GM19467 (cell line): ENCODE data around the gene NSD2.
"Not testable (repeated sequence)": the region's sequence is repeated elsewhere in the genome, so short reads cannot be mapped to it uniquely, and the experiment has no call there.

Source experiments
- ATAC-seq: cut with Tn5 transposase; IDR thresholded peaks from one replicate; pipeline ENCODE4 v1.9.1; 2021; ENCODE audit warnings: mild to moderate bottlenecking, moderate library complexity; ENCODE audit not compliant: unreplicated experiment

The NSD2 gene

GRCh38 chr4:1841201-1841886 lies 29.8 kb upstream of the NSD2 start:
- no peak for ATAC-seq

GRCh38 chr4:1841887-1842210 lies 29.3 kb upstream of the NSD2 start:
- no peak for ATAC-seq

- no peak for ATAC-seq
These were observed 28.8 kb upstream of the NSD2 start for GRCh38 chr4:1842339-1842895.

GRCh38 chr4:1842993-1843448 lies 28.2 kb upstream of the NSD2 start:
- ATAC-seq, result no peak

GRCh38 chr4:1843852-1844251 lies 27.3 kb upstream of the NSD2 start:
- ATAC-seq, result no peak

- ATAC-seq, result not testable (repeated sequence)
These were observed 26.6 kb upstream of the NSD2 start for GRCh38 chr4:1844618-1845017.

GRCh38 chr4:1846580-1846979 lies 24.6 kb upstream of the NSD2 start:
- no peak for ATAC-seq

GRCh38 chr4:1850276-1850675 lies 20.9 kb upstream of the NSD2 start:
- ATAC-seq, result no peak

GRCh38 chr4:1851160-1851559 lies 20.0 kb upstream of the NSD2 start:
- ATAC-seq, result no peak

- ATAC-seq, result no peak
These were observed 19.4 kb upstream of the NSD2 start for GRCh38 chr4:1851575-1852410.

- no peak for ATAC-seq
These were observed 18.1 kb upstream of the NSD2 start for GRCh38 chr4:1852904-1853623.

- ATAC-seq, result no peak
These were observed 16.4 kb upstream of the NSD2 start for GRCh38 chr4:1854752-1855151.

- ATAC-seq, result peak; percentile 30
These were observed 15.7 kb upstream of the NSD2 start for GRCh38 chr4:1855333-1856070.

- peak; percentile 83 for ATAC-seq
These were observed 14.9 kb upstream of the NSD2 start, which contains the start of gene LETM1 for GRCh38 chr4:1856071-1856942. TSS of gene LETM1 (minus strand) at chr4:1856156. CDS start at chr4:1855950, 206 bp downstream.

- no peak for ATAC-seq
These were observed 14.1 kb upstream of the NSD2 start for GRCh38 chr4:1856943-1857699.

GRCh38 chr4:1857931-1858330 lies 13.3 kb upstream of the NSD2 start:
- no peak for ATAC-seq

- no peak for ATAC-seq
These were observed 11.8 kb upstream of the NSD2 start for GRCh38 chr4:1859389-1859753.

GRCh38 chr4:1862055-1862911 lies 8.9 kb upstream of the NSD2 start:
- ATAC-seq, result no peak
